GM18502 (cell line): ENCODE results near the gene TMEM95.

Source experiments
- ATAC-seq: cut with Tn5 transposase; IDR thresholded peaks from one replicate; pipeline ENCODE4 v1.9.1; 2021; ENCODE audit warnings: mild to moderate bottlenecking; ENCODE audit not compliant: unreplicated experiment, poor library complexity

Gene TMEM95

DNA sequence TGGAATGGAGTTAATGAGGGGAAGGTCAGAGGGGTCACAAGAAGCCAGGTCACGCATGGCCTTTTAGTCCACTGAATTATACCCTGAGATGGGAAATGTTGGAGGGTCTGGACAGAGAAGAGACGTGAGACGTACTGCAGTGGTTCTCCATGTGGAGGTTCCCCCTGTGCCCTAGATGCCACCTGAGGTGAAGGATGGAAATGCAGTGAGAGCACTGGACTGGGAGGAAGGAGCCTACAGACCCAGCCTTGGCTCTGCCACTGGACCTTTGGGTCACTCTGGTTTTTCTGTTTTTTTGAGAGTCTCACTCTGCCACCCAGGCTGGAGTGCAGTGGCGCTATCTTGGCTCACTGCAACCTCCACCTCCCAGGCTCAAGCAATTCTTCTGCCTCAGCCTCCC, 41.2 kb downstream of the TMEM95 start:
- ATAC-seq = no peak

DNA sequence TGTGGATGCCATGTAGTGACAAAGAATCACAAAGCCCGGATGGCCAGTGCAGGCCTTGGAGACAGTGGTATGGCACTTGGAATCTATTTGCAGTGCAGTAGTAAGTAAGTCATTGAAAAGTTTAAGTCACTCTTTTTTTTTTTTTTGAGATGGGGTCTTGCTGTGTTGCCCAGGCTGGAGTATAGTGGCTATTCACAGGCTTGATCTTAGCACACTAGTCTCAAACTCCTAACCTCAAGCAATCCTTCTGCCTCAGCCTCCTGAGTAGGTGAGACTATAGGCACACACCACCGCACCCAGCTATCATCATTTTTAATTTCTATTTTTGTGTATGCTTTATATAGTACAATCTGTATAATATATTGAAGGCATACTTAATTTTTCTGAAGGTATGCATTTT, 43.7 kb downstream of the TMEM95 start:
- ATAC-seq = no peak

DNA sequence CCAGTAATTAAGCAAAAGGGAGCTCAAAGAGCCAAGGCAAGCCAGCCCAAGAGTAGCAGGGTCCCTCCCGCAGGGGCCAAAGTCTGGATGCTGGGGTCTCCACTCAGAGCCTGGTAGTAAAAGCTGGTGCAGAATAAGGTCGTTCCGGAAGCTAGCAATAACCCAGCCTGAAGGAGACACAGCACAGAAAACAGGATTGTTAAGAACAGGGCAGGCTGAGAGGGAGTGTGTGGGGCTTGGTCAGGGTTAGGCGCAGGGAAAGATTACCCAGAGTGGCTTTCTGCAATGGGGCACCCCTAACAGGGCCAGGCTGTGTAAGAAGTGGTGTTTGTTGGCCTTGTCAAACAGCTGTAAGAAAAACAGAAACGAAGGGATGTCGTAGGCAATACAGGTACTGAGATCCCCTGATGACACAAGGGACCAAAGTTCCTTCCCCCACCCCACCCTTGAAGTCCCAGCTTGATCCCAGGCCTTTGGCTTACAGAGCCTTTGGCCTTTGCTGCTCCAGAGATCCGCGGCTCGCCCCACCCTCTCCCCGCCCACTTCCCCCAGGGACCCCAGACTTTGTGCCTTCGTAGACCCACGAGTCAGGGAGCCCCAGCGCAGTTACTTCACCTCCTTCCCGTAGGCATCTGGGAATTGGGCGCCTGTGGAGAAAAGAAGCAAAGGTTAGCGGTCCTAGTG, 48.2 kb downstream of the TMEM95 start:
- ATAC-seq = no peak

DNA sequence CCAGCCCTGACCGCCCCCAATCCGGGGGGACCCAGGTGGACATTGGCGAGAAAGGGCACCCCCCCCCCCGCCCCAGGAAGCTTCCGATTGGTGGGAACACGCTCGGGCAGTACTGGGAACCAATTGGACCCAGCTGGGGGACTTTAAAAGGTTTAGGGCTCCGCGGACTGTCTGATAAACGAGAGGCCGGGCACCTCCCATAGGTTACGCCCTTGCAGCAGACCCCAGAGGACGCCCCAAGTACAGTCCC, 48.7 kb downstream of the TMEM95 start:
- peak; percentile 36 for ATAC-seq

DNA sequence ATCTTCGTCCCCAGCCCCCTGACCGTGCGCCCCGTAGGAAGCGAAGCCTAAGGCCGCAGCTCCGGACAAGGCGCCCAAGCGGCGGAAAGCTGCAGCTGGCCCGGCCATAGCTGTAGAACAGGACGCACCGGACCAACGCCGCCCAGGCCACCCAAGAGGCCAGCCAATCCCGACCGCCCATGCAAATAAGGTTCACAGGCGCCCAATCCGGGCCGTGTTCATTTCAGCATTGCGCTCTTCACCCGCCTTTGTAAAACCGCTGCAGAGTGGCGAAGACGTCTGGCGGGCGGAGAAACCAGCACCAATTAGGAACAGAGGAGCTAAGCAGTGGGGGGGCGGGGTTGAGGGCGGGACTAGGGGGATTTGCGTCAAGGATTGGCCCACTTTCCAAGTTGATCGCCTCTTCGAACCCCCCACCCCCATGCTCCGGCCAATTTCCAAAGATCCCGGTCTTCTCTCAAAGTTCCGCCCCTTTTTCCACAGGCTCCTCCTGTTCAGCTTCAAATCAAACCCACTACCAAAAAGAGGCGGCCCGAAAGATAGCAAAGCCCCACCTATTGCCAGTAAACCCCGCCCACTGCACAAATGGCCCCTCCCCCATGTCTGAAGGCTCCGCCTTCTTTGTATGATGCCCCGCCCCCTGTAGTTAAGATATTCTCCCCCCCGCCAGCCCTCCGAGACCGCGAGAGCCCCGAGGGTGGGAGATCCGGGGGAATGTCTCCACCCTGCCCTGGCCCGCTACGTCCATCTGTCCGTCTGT, 49.2 kb downstream of the TMEM95 start, which contains the start of gene TMEM256:
TSS of gene TMEM256 (minus strand) at position 121 of the 760 bp plus-strand sequence. CDS start at position 108, 13 bp downstream.
- peak; percentile 87 for ATAC-seq

DNA sequence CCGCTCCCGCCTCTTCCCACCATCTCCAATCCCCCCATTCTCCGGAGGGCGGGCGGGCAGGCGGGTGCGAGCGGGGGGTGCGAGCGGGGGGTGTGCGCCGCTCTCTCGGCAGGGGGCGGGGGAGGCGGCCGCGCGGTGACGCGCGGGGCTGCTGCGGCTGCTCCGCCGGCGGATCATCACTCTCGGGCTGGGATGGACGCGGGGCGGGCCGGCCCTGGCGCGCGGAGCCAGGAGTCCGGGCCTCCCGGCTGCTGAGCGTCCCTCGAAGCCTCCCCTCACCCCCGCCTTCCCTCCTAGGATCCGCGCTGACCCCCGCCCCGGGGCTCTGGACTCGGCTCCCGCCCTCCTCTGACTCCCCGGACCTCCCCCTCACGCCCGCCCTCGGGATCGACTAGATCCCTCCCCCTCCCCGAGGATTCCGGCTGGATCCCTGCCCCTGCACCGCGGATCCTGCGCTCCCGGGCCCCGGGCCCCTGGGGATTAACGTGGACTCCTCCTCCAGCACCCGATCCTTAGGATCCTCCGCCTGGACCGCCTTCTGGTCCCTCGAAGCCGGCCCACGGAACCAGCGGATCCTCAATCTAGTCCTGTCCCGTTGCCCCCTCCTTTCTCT, 49.9 kb downstream of the TMEM95 start:
- ATAC-seq = peak; percentile 9

DNA sequence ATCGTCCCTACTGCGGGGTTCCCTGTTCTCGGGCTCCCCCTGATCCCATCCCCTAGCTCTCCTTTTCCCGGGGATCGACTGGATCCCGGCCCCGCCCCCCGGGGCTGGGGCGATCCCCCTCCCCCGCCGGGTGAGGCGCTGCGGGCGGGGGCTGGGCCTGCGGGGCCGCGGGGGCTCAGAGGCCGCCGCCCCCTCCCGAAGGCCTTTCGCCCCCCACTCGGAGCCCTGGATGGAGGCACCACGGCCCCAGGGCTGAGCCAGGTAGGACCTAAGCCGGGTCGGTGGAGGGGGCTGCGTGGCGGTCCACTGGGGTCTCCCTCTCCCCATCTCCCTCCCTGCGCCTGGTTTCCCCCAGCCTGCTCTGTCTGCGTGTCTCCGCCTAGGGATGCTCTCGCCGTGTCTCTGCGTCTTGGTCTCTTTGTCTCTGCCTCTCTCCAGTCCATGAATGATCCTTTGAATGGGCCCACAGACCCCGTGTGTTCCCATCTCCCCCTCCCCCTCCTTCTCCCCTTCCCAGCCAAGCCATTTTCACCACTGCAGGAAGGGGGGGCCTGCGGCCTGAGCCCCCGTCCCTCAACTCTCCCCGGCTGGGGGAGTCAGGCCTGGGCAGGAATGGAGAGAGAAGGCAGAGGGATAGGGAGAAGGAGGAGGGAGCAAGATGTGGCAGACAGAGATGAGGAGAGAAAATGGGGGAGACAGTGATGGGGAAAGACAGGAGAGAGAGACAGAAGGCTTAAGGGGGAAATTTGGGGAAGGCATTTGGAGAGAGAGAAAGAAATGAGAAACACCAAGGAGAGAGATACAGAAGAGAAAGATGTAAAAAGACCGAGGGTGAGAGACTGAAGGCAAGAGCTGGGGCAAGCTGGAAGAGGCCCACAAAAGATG, 50.6 kb downstream of the TMEM95 start:
- no peak for ATAC-seq

DNA sequence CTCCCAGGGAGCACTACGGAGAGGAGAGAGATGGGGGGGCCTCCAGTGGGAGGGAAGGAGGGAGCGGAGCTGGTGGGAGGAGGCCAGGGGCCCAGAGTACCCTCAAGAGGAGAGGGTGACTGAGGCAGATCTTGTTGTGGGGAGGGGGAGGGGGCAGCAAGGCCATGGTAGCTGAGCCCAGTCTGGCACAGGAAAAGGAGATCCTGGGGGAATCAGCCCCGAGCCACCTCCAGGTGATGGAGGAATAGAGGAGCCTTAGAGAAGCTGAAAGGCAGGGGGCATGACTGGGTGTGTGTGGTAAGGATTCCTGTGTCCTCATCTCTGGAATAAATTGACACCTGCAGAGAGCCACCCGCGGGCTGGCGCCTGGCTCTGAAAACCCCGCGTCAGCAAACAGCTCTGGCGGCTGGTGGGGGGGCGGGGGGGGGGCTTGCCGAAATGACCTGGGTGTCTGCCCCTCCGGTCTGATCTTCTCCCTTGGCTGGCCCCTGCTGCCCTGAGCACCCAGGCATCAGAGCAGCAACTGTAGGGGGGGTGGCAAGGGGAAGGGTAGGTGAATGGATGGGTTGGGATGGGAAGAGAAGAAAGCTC, 51.4 kb downstream of the TMEM95 start:
- ATAC-seq = no peak
